ENCODE data around the gene ZNF460. TPM values are rescaled to one million over a fixed set of nuclear protein-coding genes. Genes with fewer than 3 reads are reported as not detected.

The ZNF460 gene
- total and polyA plus RNA-seq, 2 of the 4 experiments (the other 2 are of a cell fraction) = 3.6 to 55.2 TPM

DNA sequence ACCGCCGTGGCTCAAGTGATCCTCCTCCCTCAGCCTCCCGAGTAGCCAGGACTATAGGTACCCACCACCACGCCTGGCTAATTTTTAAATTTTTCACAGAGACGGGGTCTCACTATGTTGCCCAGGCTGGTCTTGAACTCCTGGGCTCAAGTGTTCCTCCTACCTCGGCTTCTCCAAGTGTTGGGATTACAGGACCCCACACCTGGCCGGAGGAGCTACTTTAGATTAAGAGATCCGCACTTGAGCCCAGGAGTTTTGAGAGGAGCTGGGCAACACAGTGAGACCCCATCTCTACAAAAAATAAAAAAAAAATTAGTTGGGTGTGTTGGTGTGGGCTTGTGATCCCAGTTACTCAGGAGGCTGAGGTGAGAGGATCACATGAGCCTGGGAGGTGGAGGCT lies 9.0 kb upstream of the ZNF460 start:
- Histone ChIP-seq H2AK9ac (replicated peaks; ENCODE audit: low read depth, low read length, poor library complexity) (no peak overlapping the region), H3K4ac (ENCODE audit: low read depth, low read length) (no peak overlapping the region), H3K79me1 (ENCODE audit: low read depth in 1 of 2, low read length in 2 of 2) (peaks cover 0 to 8% of the 10 kb centered on the region in 2 experiments; a peak in 1 of 4 replicates), H3K27ac (ENCODE audit: insufficient read depth, low read length) (no peak overlapping the region), H4K5ac (ENCODE audit: low read depth, low read length) (no peak overlapping the region), H3K27me3 (ENCODE audit: control insufficient read depth, insufficient read depth, low read length) (no peaks in the 10 kb centered on the region), H2BK5ac (ENCODE audit: low read depth, low read length, poor library complexity, severe bottlenecking) (no peak overlapping the region), H3K4me2 (ENCODE audit: low read depth, low read length) (no peak overlapping the region), H3K4me1 (ENCODE audit: control insufficient read depth, insufficient read depth, low read length) (peaks cover 8% of the 10 kb centered on the region), H4K91ac (ENCODE audit: insufficient read depth, low read depth, low read length) (no peak overlapping the region), H3K9me1 (ENCODE audit: insufficient read depth, low read length) (0 out of 2 replicates have a peak, but pooled peaks cover 3% of the 10 kb centered on the region), H3K56ac (ENCODE audit: extremely low read depth, insufficient read depth, low read length) (no peak overlapping the region), H3K4me3 (ENCODE audit: insufficient read depth, low read depth, low read length) (no peak overlapping the region), H3K9me3 (ENCODE audit: control insufficient read depth, insufficient read depth, low read length) (no peaks in the 10 kb centered on the region), H3K36me3 (ENCODE audit: control insufficient read depth, insufficient read depth, low read length) (no peaks in the 10 kb centered on the region; the same call in 1 of the 2 replicates), H3K23ac (ENCODE audit: low read depth, low read length) (no peak overlapping the region), H3K14ac (replicated peaks; ENCODE audit: low read depth, low read length) (no peak overlapping the region), H2AK5ac (ENCODE audit: low read depth, low read length) (no peak overlapping the region; the same call in 1 of the 2 replicates), H2BK15ac (ENCODE audit: low read depth, low read length) (no peak overlapping the region), H4K20me1 (ENCODE audit: insufficient read depth, low read length) (no peaks in the 10 kb centered on the region), H3K18ac (ENCODE audit: low read depth, low read length) (no peak overlapping the region), H2AFZ (replicated peaks; ENCODE audit: low read length, poor library complexity) (no peak overlapping the region), H3K9ac (ENCODE audit: low read depth, low read length) (no peak overlapping the region), H4K8ac (ENCODE audit: low read depth in 2 of 2, low read length in 2 of 2) (no peak overlapping the region), H2BK120ac (ENCODE audit: low read depth, low read length) (no peak overlapping the region), H2BK20ac (ENCODE audit: low read depth, low read length) (no peak overlapping the region)
- 92% methylated on average over 4 of the region's 8 CpGs; no CpG with 5 or more reads in 1 of the 2 experiments for WGBS, 2 experiments (ENCODE audit: extremely low coverage in 2 of 2, insufficient read length in 1 of 2)
- dilution Hi-C loops (cut with HindIII; ENCODE audit: low sequenced_read_pairs, unreplicated experiment) = no loop called here
- in situ Hi-C loops (cut with MboI; ENCODE audit: low sequenced_read_pairs) = no loop called here
- TF ChIP-seq, protein P1, sequence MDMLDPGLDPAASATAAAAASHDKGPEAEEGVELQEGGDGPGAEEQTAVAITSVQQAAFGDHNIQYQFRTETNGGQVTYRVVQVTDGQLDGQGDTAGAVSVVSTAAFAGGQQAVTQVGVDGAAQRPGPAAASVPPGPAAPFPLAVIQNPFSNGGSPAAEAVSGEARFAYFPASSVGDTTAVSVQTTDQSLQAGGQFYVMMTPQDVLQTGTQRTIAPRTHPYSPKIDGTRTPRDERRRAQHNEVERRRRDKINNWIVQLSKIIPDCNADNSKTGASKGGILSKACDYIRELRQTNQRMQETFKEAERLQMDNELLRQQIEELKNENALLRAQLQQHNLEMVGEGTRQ (IDR thresholded peaks at IDR 0.05; ENCODE audit: low read depth, low read length) = no peak
- TF ChIP-seq, protein P2, sequence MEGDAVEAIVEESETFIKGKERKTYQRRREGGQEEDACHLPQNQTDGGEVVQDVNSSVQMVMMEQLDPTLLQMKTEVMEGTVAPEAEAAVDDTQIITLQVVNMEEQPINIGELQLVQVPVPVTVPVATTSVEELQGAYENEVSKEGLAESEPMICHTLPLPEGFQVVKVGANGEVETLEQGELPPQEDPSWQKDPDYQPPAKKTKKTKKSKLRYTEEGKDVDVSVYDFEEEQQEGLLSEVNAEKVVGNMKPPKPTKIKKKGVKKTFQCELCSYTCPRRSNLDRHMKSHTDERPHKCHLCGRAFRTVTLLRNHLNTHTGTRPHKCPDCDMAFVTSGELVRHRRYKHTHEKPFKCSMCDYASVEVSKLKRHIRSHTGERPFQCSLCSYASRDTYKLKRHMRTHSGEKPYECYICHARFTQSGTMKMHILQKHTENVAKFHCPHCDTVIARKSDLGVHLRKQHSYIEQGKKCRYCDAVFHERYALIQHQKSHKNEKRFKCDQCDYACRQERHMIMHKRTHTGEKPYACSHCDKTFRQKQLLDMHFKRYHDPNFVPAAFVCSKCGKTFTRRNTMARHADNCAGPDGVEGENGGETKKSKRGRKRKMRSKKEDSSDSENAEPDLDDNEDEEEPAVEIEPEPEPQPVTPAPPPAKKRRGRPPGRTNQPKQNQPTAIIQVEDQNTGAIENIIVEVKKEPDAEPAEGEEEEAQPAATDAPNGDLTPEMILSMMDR (conservative IDR thresholded peaks at IDR 0.05; ENCODE audit: low read depth, low read length) = no peak
- no peak for TF ChIP-seq CEBPB (IDR thresholded peaks at IDR 0.05; ENCODE audit: low read depth, low read length)
- TF ChIP-seq CHD1 (IDR thresholded peaks at IDR 0.05; ENCODE audit: low read depth, low read length) = no peak
- TF ChIP-seq RFX5 (IDR thresholded peaks at IDR 0.05; ENCODE audit: low read depth, low read length) = no peak
- TF ChIP-seq, protein P3, sequence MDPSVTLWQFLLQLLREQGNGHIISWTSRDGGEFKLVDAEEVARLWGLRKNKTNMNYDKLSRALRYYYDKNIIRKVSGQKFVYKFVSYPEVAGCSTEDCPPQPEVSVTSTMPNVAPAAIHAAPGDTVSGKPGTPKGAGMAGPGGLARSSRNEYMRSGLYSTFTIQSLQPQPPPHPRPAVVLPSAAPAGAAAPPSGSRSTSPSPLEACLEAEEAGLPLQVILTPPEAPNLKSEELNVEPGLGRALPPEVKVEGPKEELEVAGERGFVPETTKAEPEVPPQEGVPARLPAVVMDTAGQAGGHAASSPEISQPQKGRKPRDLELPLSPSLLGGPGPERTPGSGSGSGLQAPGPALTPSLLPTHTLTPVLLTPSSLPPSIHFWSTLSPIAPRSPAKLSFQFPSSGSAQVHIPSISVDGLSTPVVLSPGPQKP (IDR thresholded peaks at IDR 0.05; ENCODE audit: borderline replicate concordance, low read depth, low read length) = no peak
- BruUV-seq (replicated peaks) = no TSS peak
- intact Hi-C loops (cut with micrococcal nuclease) = no loop called here
- POLR2A ChIA-PET (ENCODE audit: unreplicated experiment) = no interaction called here
- CTCF ChIA-PET = no interaction called here
- no peak for ATAC-seq (ENCODE audit: low read depth)
- no peak for DNase-seq

Data from IMR-90 (cell line).